Astrocyte (in vitro differentiated cells and primary cell): ENCODE measurements around the gene TSLP. TPM values are rescaled to one million over a fixed set of nuclear protein-coding genes. Genes with fewer than 3 reads are reported as not detected.

Experiments
- DNase-seq: peaks from one replicate; pipeline ENCODE4 v3.0.0-alpha.2; 2010; ENCODE audit warnings: low read depth
- FAIRE-seq: peaks from 2 replicates; lab custom pipeline; 2011; peaks lifted over from hg19 to GRCh38; lab: Jason Lieb, UNC
- H2AFZ ChIP-seq: 2 replicates; pipeline ENCODE4 v1.6.0; 2012; ENCODE audit warnings: low read depth, low read length, inconsistent platforms
- H3K27ac ChIP-seq: 2 replicates; pipeline ENCODE4 v1.5.1; 2011; ENCODE audit warnings: low read depth, low read length, inconsistent platforms
- H3K27me3 ChIP-seq: 2 replicates; pipeline ENCODE4 v1.6.0; 2011; ENCODE audit warnings: low read length, inconsistent platforms; ENCODE audit not compliant: insufficient read depth
- H3K36me3 ChIP-seq: 2 replicates; pipeline ENCODE4 v1.5.1; 2011; ENCODE audit warnings: low read length, inconsistent platforms; ENCODE audit not compliant: insufficient read depth
- H3K4me1 ChIP-seq: 2 replicates; pipeline ENCODE4 v1.5.1; 2011; ENCODE audit warnings: low read length, inconsistent platforms; ENCODE audit not compliant: insufficient read depth
- H3K4me2 ChIP-seq: 2 replicates; pipeline ENCODE4 v1.6.0; 2012; ENCODE audit warnings: low read length, inconsistent platforms
- H3K4me3 ChIP-seq: 2 replicates; pipeline ENCODE4 v1.5.1; 2011; ENCODE audit warnings: low read depth, mild to moderate bottlenecking, low read length, inconsistent platforms; ENCODE audit not compliant: insufficient read depth
- H3K79me2 ChIP-seq: 2 replicates; pipeline ENCODE4 v1.6.0; 2012; ENCODE audit warnings: mild to moderate bottlenecking, low read length, inconsistent platforms; ENCODE audit not compliant: insufficient read depth
- H3K9ac ChIP-seq: 2 replicates; pipeline ENCODE4 v1.6.0; 2012; ENCODE audit warnings: mild to moderate bottlenecking, low read length, inconsistent platforms
- H3K9me3 ChIP-seq: 2 replicates; pipeline ENCODE4 v1.5.1; 2012; ENCODE audit warnings: low read depth, mild to moderate bottlenecking, low read length, inconsistent platforms; ENCODE audit not compliant: insufficient read depth
- H4K20me1 ChIP-seq: 2 replicates; pipeline ENCODE4 v1.6.0; 2012; ENCODE audit warnings: low read length, inconsistent platforms; ENCODE audit not compliant: insufficient read depth
- H3K27ac Mint-ChIP-seq: one replicate; pipeline ENCODE4 v1.8.0; 2021; ENCODE audit warnings: mild to moderate bottlenecking, mixed read lengths; ENCODE audit not compliant: unreplicated experiment
- H3K27me3 Mint-ChIP-seq: one replicate; pipeline ENCODE4 v1.8.0; 2021; ENCODE audit warnings: low read depth, mixed read lengths; ENCODE audit not compliant: unreplicated experiment
- H3K36me3 Mint-ChIP-seq: one replicate; pipeline ENCODE4 v1.8.0; 2021; ENCODE audit warnings: low read depth, mixed read lengths; ENCODE audit not compliant: unreplicated experiment
- H3K4me1 Mint-ChIP-seq: one replicate; pipeline ENCODE4 v1.8.0; 2021; ENCODE audit warnings: low read depth, mixed read lengths; ENCODE audit not compliant: unreplicated experiment
- H3K4me3 Mint-ChIP-seq: one replicate; pipeline ENCODE4 v1.8.0; 2021; ENCODE audit warnings: mild to moderate bottlenecking, moderate library complexity, mixed read lengths; ENCODE audit not compliant: unreplicated experiment
- H3K9me3 Mint-ChIP-seq: one replicate; pipeline ENCODE4 v1.8.0; 2021; ENCODE audit warnings: mild to moderate bottlenecking, mixed read lengths; ENCODE audit not compliant: unreplicated experiment
- EZH2 ChIP-seq: IDR thresholded peaks from 2 replicates; pipeline ENCODE4 v1.6.1; 2012; ENCODE audit warnings: mild to moderate bottlenecking, low read length, inconsistent platforms; ENCODE audit not compliant: insufficient read depth
- total RNA-seq: library from RNA; stranded (reverse); gene quantifications from 2 replicates; pipeline ENCODE4 v1.2.1, GENCODE V29; 2021
- TF ChIP-seq, protein P1 (sequence below): IDR thresholded peaks from 2 replicates; pipeline ENCODE4 v1.5.1; 2011; ENCODE audit warnings: low read depth, mild to moderate bottlenecking, inconsistent platforms, low read length, moderate library complexity; ENCODE audit not compliant: insufficient read depth

The TSLP gene
- total RNA-seq, 1 donor from 2014 or later, result 0.14 TPM

DNA sequence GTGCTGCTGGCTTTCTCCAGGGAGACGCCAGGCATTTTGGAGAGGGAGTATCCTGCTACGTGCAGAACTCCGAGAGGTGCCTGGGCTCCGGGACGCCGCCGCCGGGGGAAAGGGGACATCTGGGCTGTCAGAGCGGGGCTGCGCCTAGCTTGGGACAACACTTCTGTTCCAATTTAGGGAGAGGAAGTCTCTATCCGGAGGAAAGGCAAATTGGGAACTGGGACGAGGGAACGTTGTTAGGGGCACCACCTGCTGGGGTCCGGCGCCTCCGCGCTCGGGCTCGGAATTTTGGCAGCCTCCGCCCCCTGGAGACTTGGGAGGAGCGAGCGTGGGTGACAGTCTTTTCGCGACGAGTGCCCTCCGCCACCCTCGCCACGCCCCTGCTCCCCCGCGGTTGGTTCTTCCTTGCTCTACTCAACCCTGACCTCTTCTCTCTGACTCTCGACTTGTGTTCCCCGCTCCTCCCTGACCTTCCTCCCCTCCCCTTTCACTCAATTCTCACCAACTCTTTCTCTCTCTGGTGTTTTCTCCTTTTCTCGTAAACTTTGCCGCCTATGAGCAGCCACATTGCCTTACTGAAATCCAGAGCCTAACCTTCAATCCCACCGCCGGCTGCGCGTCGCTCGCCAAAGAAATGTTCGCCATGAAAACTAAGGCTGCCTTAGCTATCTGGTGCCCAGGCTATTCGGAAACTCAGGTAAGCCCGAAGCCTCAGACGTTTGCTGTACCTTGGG, 1.6 kb downstream of the TSLP start:
- no peak for TF ChIP-seq EZH2
- TF ChIP-seq, protein P1, sequence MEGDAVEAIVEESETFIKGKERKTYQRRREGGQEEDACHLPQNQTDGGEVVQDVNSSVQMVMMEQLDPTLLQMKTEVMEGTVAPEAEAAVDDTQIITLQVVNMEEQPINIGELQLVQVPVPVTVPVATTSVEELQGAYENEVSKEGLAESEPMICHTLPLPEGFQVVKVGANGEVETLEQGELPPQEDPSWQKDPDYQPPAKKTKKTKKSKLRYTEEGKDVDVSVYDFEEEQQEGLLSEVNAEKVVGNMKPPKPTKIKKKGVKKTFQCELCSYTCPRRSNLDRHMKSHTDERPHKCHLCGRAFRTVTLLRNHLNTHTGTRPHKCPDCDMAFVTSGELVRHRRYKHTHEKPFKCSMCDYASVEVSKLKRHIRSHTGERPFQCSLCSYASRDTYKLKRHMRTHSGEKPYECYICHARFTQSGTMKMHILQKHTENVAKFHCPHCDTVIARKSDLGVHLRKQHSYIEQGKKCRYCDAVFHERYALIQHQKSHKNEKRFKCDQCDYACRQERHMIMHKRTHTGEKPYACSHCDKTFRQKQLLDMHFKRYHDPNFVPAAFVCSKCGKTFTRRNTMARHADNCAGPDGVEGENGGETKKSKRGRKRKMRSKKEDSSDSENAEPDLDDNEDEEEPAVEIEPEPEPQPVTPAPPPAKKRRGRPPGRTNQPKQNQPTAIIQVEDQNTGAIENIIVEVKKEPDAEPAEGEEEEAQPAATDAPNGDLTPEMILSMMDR, result no peak
- Histone ChIP-seq H3K36me3 (no peaks in the 10 kb centered on the region), H3K79me2 (peaks cover 3% of the 10 kb centered on the region), H3K27ac (no peak overlapping the region), H3K9me3 (no peaks in the 10 kb centered on the region), H2AFZ (peak overlapping the region; percentile 94), H3K27me3 (no peaks in the 10 kb centered on the region), H3K4me3 (peak overlapping the region; percentile 78), H3K4me2 (peak overlapping the region; percentile 99), H3K9ac (peak overlapping the region; percentile 84), H4K20me1 (no peaks in the 10 kb centered on the region), H3K4me1 (peaks cover 32% of the 10 kb centered on the region)
- FAIRE-seq (no peak), DNase-seq (peak; percentile 14)
- peak overlapping the region; percentile 90 for H3K27ac Mint-ChIP-seq
- H3K27me3 Mint-ChIP-seq, result peaks cover 66% of the 10 kb centered on the region
- H3K9me3 Mint-ChIP-seq, result no peaks in the 10 kb centered on the region
- no peaks in the 10 kb centered on the region for H3K36me3 Mint-ChIP-seq
- peak overlapping the region; percentile 87 for H3K4me3 Mint-ChIP-seq
- no peaks in the 10 kb centered on the region for H3K4me1 Mint-ChIP-seq

DNA sequence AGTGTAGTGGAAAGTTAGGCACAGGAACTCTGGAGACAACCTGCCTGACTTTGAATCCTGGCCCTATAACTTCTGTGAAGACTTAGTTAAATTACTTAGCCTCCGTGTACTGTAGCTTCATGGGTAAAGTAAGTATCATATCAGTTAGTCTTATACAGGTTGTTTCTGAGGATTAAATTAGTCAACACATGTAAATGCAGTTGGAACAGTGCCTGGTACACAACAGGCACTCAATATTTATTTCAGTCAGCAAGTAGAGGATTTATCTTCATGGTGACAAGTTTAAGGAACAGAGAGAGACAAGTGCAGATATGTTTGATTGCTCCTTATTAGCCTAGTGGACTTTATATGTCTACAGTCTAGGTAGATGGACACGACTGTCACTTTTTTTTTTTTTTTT, 2.7 kb downstream of the TSLP start:
- no peak for FAIRE-seq
- no peak overlapping the region for H3K27ac Mint-ChIP-seq
- no peak for DNase-seq
- no peaks in the 10 kb centered on the region for H4K20me1 ChIP-seq
- H3K27ac ChIP-seq, result no peak overlapping the region
- peak overlapping the region; percentile 99 for H3K4me2 ChIP-seq
- H3K36me3 ChIP-seq, result no peaks in the 10 kb centered on the region
- no peaks in the 10 kb centered on the region for H3K36me3 Mint-ChIP-seq
- no peaks in the 10 kb centered on the region for H3K9me3 Mint-ChIP-seq
- H3K79me2 ChIP-seq, result peaks cover 3% of the 10 kb centered on the region
- no peaks in the 10 kb centered on the region for H3K4me1 Mint-ChIP-seq
- H3K9me3 ChIP-seq, result no peaks in the 10 kb centered on the region
- peaks cover 56% of the 10 kb centered on the region for H3K27me3 Mint-ChIP-seq
- peak overlapping the region; percentile 78 for H3K4me3 ChIP-seq
- H3K27me3 ChIP-seq, result no peaks in the 10 kb centered on the region
- H3K4me3 Mint-ChIP-seq, result peak overlapping the region; percentile 28
- TF ChIP-seq, protein P1, result no peak
- no peak for TF ChIP-seq EZH2
- H2AFZ ChIP-seq, result no peak overlapping the region
- H3K9ac ChIP-seq, result peak overlapping the region; percentile 84
- peaks cover 31% of the 10 kb centered on the region for H3K4me1 ChIP-seq

DNA sequence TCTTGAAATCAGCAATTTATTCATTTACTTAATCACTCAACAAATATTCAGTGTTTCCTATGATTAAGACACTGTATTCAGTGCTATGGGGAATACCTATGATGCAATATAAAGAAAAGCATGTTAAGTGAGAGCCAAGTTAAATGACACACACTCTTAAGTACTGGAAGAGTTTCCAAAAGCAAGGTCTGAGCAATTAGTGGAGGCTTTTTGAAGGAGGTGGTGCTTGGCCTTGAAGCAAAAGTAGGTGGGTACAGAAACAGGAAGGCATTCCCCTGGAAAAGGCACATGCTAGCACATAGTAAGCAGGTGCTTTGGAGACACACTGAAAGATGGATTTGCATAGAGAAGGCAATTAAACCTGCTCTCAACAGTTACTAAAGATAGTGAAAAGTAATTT, 4.0 kb downstream of the TSLP start:
- DNase-seq (peak; percentile 96), FAIRE-seq (no peak)
- TF ChIP-seq EZH2, result no peak
- TF ChIP-seq, protein P1, result no peak

More for the DNA sequence above, 4.0 kb downstream of the TSLP start:
- H3K4me3 ChIP-seq, result no peak overlapping the region
- no peaks in the 10 kb centered on the region for H3K27me3 ChIP-seq
- Mint-ChIP-seq H3K36me3 (no peaks in the 10 kb centered on the region), H3K9me3 (no peaks in the 10 kb centered on the region), H3K27me3 (peaks cover 43% of the 10 kb centered on the region), H3K4me3 (no peak overlapping the region), H3K27ac (no peak overlapping the region), H3K4me1 (peaks cover 3% of the 10 kb centered on the region)
- no peaks in the 10 kb centered on the region for H4K20me1 ChIP-seq
- no peaks in the 10 kb centered on the region for H3K9me3 ChIP-seq
- H3K36me3 ChIP-seq, result no peaks in the 10 kb centered on the region
- H3K27ac ChIP-seq, result peak overlapping the region; percentile 23
- H3K4me1 ChIP-seq, result peaks cover 19% of the 10 kb centered on the region
- peaks cover 3% of the 10 kb centered on the region for H3K79me2 ChIP-seq
- no peak overlapping the region for H3K9ac ChIP-seq
- peak overlapping the region; percentile 99 for H3K4me2 ChIP-seq
- H2AFZ ChIP-seq, result no peak overlapping the region
